Lower leg skin (tissue), 4 donors: ENCODE results near the gene ABRACL. TPM values are rescaled to one million over a fixed set of nuclear protein-coding genes. Genes with fewer than 3 reads are reported as not detected.
"Not testable (repeated sequence)": the region's sequence is repeated elsewhere in the genome, so short reads cannot be mapped to it uniquely, and the experiment has no call there.

Source experiments
- DNase-seq, 2 donors: peaks; one replicate each; pipeline ENCODE4 v3.0.0-alpha.2; 2019; ENCODE audit warnings: low spot score in 2 of 2
- H3K4me3 ChIP-seq: fragments of 200-600 bp; sonication (generic); 2 replicates; pipeline ENCODE4 v1.5.1; 2017; ENCODE audit warnings: mild to moderate bottlenecking, low read depth; ENCODE audit not compliant: poor library complexity, severe bottlenecking
- CTCF ChIP-seq, 3 donors: fragments of 450-650 bp; IDR thresholded peaks; one replicate each; pipeline ENCODE4 v1.5.1; 2016; ENCODE audit warnings: antibody characterized with exemption in 3 of 3, mild to moderate bottlenecking in 3 of 3, moderate library complexity in 2 of 3
- POLR2A ChIP-seq, 2 donors: fragments of 450-650 bp; IDR thresholded peaks; one replicate each; pipeline ENCODE4 v1.6.1; 2016 to 2017; ENCODE audit warnings: antibody characterized with exemption in 2 of 2, mild to moderate bottlenecking in 1 of 2, moderate library complexity in 1 of 2
- WGBS, 2 donors: methylation state at CpG; one replicate each; pipeline ENCODE4 v1.1.5; 2018; 5-methylcytosine and 5-hydroxymethylcytosine counted together
- intact Hi-C: fragments of 100-400 bp; cut with DNase I; formaldehyde crosslinking; loops from one replicate; pipeline ENCODE4 v1.15.0; 2023; ENCODE audit warnings: low total_unique reads
- total RNA-seq, 4 donors: library from RNA; depleted of rRNA; stranded (reverse); fragments of >200 nt; gene quantifications; one replicate each; pipeline ENCODE4 v1.1.0, GENCODE V29; 2016

The ABRACL gene
- total RNA-seq, 4 donors from 2014 or later: 8.8 to 23.0 (median 12.2) TPM

GRCh38 chr6:138987080-138987642, 41.4 kb upstream of the ABRACL start:
- DNase-seq: peak in 1 of 2 donors; percentile 86
- TF ChIP-seq CTCF (IDR thresholded peaks at IDR 0.05) (no peak), POLR2A (IDR thresholded peaks at IDR 0.05) (no peak)
- WGBS, 2 donors: 0 to 1% methylated on average over 22 to 27 of the region's 35 CpGs
- H3K4me3 ChIP-seq: peak overlapping the region; percentile 86
- intact Hi-C loops: no loop called here

GRCh38 chr6:138987643-138988468, 40.7 kb upstream of the ABRACL start, which contains the start of gene REPS1:
Gene REPS1 (minus strand): TSS chr6:138988253. CDS start chr6:138987682, 571 bp downstream.
- H3K4me3 ChIP-seq: peak within 1 kb of the TSS; percentile 86
- WGBS, 2 donors: 1% methylated on average over 67 to 81 of the region's 105 CpGs
- intact Hi-C loops: no loop called here
- DNase-seq: peak; percentile 88 to 98
- peak in 2 of 3 donors; percentile 56 to 93 for TF ChIP-seq CTCF (IDR thresholded peaks at IDR 0.05)
- no peak for TF ChIP-seq POLR2A (IDR thresholded peaks at IDR 0.05)

- 5 to 9% methylated on average over 11 of the region's 11 CpGs for WGBS, 2 donors
- TF ChIP-seq POLR2A (IDR thresholded peaks at IDR 0.05) (no peak), CTCF (IDR thresholded peaks at IDR 0.05) (peak in 1 of 3 donors; percentile 34)
- intact Hi-C loops: no loop called here
- DNase-seq: no peak
- no peak overlapping the region for H3K4me3 ChIP-seq
Observed at GRCh38 chr6:138988469-138988834, 40.1 kb upstream of the ABRACL start.

GRCh38 chr6:138989098-138989983, 39.2 kb upstream of the ABRACL start:
- H3K4me3 ChIP-seq: no peak overlapping the region
- 95 to 96% methylated on average over 5 of the region's 5 CpGs for WGBS, 2 donors
- no peak for DNase-seq
- intact Hi-C loops: no loop called here
- no peak for TF ChIP-seq POLR2A (IDR thresholded peaks at IDR 0.05)
- TF ChIP-seq CTCF (IDR thresholded peaks at IDR 0.05): no peak

- no peak overlapping the region for H3K4me3 ChIP-seq
- WGBS, 2 donors: 80 to 92% methylated on average over 5 of the region's 5 CpGs
- intact Hi-C loops: loop anchor here (2.0 kb wide), 1 partner anchor 176 kb away; no protein-coding TSS in a partner anchor
- no peak for DNase-seq
- TF ChIP-seq POLR2A (IDR thresholded peaks at IDR 0.05) (no peak), CTCF (IDR thresholded peaks at IDR 0.05) (no peak)
Observed at GRCh38 chr6:138991206-138991605, 37.3 kb upstream of the ABRACL start.

GRCh38 chr6:138992965-138993364, 35.6 kb upstream of the ABRACL start:
- 87 to 94% methylated on average over 5 of the region's 5 CpGs for WGBS, 2 donors
- intact Hi-C loops, H3K4me3 ChIP-seq, DNase-seq: not testable (repeated sequence)

- WGBS, 2 donors: 74 to 75% methylated on average over 1 of the region's 1 CpG
Observed at GRCh38 chr6:138993410-138993809, 35.1 kb upstream of the ABRACL start.

More at GRCh38 chr6:138993410-138993809, 35.1 kb upstream of the ABRACL start:
- DNase-seq, intact Hi-C loops, H3K4me3 ChIP-seq: not testable (repeated sequence)
